Calu3 (cell line): Measurements from ENCODE around the gene ST6GALNAC6. TPM values are rescaled to one million over a fixed set of nuclear protein-coding genes. Genes with fewer than 3 reads are reported as not detected.

Source experiments
- BruUV-seq: library from RNA; stranded (reverse); fragments of 400-500 nt; replicated peaks from 2 replicates; lab custom pipeline; 2021; lab: Mats Ljungman, UMichigan
- CTCF ChIA-PET: fragments of 300-600 bp; sonication (Branson Sonifier 250); formaldehyde crosslinking; loops from one replicate; lab custom pipeline; 2022; ENCODE audit warnings: antibody characterized with exemption; lab: Charles Lee
- DNase-seq: peaks from one replicate; pipeline ENCODE4 v3.0.0; 2022
- H3K27ac Mint-ChIP-seq: one replicate; pipeline ENCODE4 v1.8.0; 2022; ENCODE audit warnings: mixed read lengths; ENCODE audit not compliant: unreplicated experiment
- H3K27me3 Mint-ChIP-seq: one replicate; pipeline ENCODE4 v1.8.0; 2022; ENCODE audit warnings: mixed read lengths; ENCODE audit not compliant: unreplicated experiment
- H3K36me3 Mint-ChIP-seq: one replicate; pipeline ENCODE4 v1.8.0; 2022; ENCODE audit warnings: mild to moderate bottlenecking, moderate library complexity, mixed read lengths; ENCODE audit not compliant: insufficient read depth, unreplicated experiment
- H3K4me1 Mint-ChIP-seq: one replicate; pipeline ENCODE4 v1.8.0; 2022; ENCODE audit warnings: mild to moderate bottlenecking, low read depth, mixed read lengths; ENCODE audit not compliant: unreplicated experiment
- H3K4me3 Mint-ChIP-seq: one replicate; pipeline ENCODE4 v1.8.0; 2022; ENCODE audit warnings: mild to moderate bottlenecking, low read depth, moderate library complexity, mixed read lengths; ENCODE audit not compliant: unreplicated experiment
- H3K9me3 Mint-ChIP-seq: one replicate; pipeline ENCODE4 v1.8.0; 2022; ENCODE audit warnings: low read depth, mixed read lengths; ENCODE audit not compliant: unreplicated experiment
- intact Hi-C: fragments of 100-400 bp; cut with micrococcal nuclease; formaldehyde crosslinking; loops from one replicate; pipeline ENCODE4 v1.10.0; 2022; ENCODE audit not compliant: unreplicated experiment
- total RNA-seq: library from RNA; stranded (reverse); gene quantifications from 2 replicates; pipeline ENCODE4 v1.2.3, GENCODE V29; 2022
- TF ChIP-seq, protein P1 (sequence below): fragments of 200-600 bp; IDR thresholded peaks from one replicate; pipeline ENCODE4 v1.8.0; 2022; ENCODE audit warnings: antibody characterized with exemption; ENCODE audit not compliant: unreplicated experiment

Gene ST6GALNAC6
- total RNA-seq, 1 experiment from 2014 or later = 9.1 TPM

DNA sequence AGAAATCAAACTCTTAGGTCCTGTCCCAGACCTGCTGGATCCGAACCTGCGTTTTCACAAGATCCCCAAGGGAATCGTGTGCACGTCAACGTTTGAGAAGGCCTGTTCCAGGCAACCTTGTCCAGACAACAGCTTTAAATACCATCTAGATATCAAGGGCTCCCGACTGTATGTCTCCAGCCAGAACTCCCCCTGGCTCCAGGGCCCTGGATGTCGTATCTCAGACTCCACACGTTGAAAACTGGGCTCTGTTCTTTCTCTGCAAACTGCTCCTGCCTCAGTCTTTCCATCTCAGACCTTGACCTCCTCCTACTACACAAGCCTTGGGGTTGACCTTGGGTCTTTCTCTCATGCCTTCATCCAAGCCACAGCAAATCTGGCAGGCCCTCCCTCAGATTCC is 39.1 kb downstream of the ST6GALNAC6 start:
- H3K36me3 Mint-ChIP-seq = no peaks in the 10 kb centered on the region
- TF ChIP-seq, protein P1, sequence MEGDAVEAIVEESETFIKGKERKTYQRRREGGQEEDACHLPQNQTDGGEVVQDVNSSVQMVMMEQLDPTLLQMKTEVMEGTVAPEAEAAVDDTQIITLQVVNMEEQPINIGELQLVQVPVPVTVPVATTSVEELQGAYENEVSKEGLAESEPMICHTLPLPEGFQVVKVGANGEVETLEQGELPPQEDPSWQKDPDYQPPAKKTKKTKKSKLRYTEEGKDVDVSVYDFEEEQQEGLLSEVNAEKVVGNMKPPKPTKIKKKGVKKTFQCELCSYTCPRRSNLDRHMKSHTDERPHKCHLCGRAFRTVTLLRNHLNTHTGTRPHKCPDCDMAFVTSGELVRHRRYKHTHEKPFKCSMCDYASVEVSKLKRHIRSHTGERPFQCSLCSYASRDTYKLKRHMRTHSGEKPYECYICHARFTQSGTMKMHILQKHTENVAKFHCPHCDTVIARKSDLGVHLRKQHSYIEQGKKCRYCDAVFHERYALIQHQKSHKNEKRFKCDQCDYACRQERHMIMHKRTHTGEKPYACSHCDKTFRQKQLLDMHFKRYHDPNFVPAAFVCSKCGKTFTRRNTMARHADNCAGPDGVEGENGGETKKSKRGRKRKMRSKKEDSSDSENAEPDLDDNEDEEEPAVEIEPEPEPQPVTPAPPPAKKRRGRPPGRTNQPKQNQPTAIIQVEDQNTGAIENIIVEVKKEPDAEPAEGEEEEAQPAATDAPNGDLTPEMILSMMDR = no peak
- no peaks in the 10 kb centered on the region for H3K4me1 Mint-ChIP-seq
- no peaks in the 10 kb centered on the region for H3K9me3 Mint-ChIP-seq
- no peak overlapping the region for H3K27ac Mint-ChIP-seq
- DNase-seq = no peak
- no peak overlapping the region for H3K4me3 Mint-ChIP-seq
- CTCF ChIA-PET = no interaction called here
- intact Hi-C loops = no loop called here
- no TSS peak for BruUV-seq
- no peaks in the 10 kb centered on the region for H3K27me3 Mint-ChIP-seq

DNA sequence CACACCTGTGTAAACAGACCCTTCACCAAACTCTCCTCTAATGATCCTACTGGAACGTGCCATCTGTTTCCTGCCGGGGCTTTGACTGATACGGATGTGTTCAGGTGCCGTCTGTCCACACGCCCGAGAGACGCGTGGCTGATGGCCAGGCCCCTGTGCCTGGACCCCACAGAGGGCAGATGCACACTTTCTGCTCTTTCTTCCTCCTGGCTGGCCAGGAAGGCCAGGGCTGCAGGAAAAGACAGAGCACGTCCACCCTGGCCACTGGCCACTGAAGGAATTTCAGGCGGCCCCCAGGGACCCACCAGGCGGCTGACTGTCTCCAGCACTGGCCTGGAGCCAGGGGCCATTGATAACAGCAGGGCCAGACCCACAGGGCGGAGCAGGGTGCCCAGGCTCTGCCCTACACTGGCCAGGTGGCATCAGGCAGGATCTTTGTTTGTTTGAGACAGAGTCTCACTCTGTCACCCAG is 41.3 kb downstream of the ST6GALNAC6 start:
- Mint-ChIP-seq H3K4me3 (no peak overlapping the region), H3K27ac (no peak overlapping the region), H3K36me3 (no peaks in the 10 kb centered on the region), H3K27me3 (no peaks in the 10 kb centered on the region), H3K9me3 (no peaks in the 10 kb centered on the region), H3K4me1 (no peaks in the 10 kb centered on the region)
- CTCF ChIA-PET = no interaction called here
- TF ChIP-seq, protein P1 = no peak
- BruUV-seq = no TSS peak
- no peak for DNase-seq
- intact Hi-C loops = no loop called here

DNA sequence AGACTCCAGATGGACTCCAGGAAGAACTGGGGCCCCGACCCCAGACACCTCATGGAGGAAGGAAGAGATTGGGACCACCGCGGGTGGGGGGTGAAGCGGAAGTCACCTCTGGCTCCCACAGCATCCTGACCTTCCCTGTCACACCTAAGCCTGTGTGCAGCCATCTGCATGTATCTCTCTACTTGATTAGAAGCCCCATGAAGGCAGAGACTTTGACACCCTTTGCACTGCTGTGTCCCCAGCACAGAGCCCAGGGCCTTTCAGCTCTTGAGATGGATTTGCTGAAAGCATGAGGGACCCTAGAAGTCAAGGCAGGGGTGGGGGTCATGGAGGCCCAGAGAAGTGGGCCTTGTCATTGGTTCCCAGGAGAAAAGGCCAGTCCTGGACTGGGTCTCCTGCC is 42.1 kb downstream of the ST6GALNAC6 start:
- CTCF ChIA-PET = no interaction called here

DNA sequence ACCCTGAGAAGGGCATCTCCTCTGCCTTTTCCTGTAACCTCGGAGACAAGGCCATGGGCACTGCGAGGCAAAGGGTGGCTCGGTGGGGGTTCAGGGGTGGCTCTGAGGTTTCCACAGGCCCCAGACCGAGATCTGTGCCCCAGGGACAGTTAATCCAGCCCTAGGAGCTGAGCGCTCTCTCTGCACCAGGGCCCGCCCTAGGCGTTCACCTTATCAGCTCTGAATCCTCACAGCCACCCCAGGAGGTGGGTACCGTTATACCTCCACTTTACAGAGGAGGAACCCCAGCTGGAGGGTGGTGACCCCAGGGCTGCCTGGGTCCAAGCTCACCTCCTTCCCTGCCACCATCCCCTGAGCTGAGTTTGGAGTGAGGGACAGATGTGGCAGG is 42.7 kb downstream of the ST6GALNAC6 start:
- Mint-ChIP-seq H3K27me3 (no peaks in the 10 kb centered on the region), H3K4me3 (no peak overlapping the region), H3K27ac (no peak overlapping the region), H3K36me3 (no peaks in the 10 kb centered on the region), H3K9me3 (no peaks in the 10 kb centered on the region), H3K4me1 (no peaks in the 10 kb centered on the region)
- no TSS peak for BruUV-seq
- TF ChIP-seq, protein P1 = no peak
- CTCF ChIA-PET = no interaction called here
- no peak for DNase-seq
- intact Hi-C loops = no loop called here

More for the DNA sequence above, 42.1 kb downstream of the ST6GALNAC6 start:
- no peaks in the 10 kb centered on the region for H3K9me3 Mint-ChIP-seq
- no TSS peak for BruUV-seq
- TF ChIP-seq, protein P1 = no peak
- no peak overlapping the region for H3K4me3 Mint-ChIP-seq
- H3K27me3 Mint-ChIP-seq = no peaks in the 10 kb centered on the region
- no peak overlapping the region for H3K27ac Mint-ChIP-seq
- H3K36me3 Mint-ChIP-seq = no peaks in the 10 kb centered on the region
- H3K4me1 Mint-ChIP-seq = no peaks in the 10 kb centered on the region
- intact Hi-C loops = no loop called here
- DNase-seq = no peak
